Neural cell (in vitro differentiated cells): ENCODE data around the gene CSPG4. TPM values are rescaled to one million over a fixed set of nuclear protein-coding genes. Genes with fewer than 3 reads are reported as not detected.
"Not testable (repeated sequence)": the region's sequence is repeated elsewhere in the genome, so short reads cannot be mapped to it uniquely, and the experiment has no call there.

Source experiments
- H2AFZ ChIP-seq: fragments of 200-600, 300-800 bp; sonication (generic), shearing (Covaris generic); 2 replicates; pipeline ENCODE4 v1.6.0; 2014; ENCODE audit warnings: low read depth, mild to moderate bottlenecking, antibody characterized with exemption, low read length, moderate library complexity
- H3F3A ChIP-seq: fragments of 200-600 bp; shearing (Covaris generic); 2 replicates; pipeline ENCODE4 v1.6.1; 2016; ENCODE audit warnings: mild to moderate bottlenecking, moderate library complexity, mixed read lengths, antibody characterized with exemption, low read length; ENCODE audit not compliant: insufficient read depth, poor library complexity, severe bottlenecking
- H3K27ac ChIP-seq: fragments of 200-600, 300-800 bp; sonication (generic), shearing (Covaris generic); 2 replicates; pipeline ENCODE4 v1.5.1; 2014; ENCODE audit warnings: mild to moderate bottlenecking, low read length, moderate library complexity
- H3K27me3 ChIP-seq: fragments of 300-800, 200-600 bp; sonication (generic), shearing (Covaris generic); 2 replicates; pipeline ENCODE4 v1.6.0; 2014; ENCODE audit warnings: mild to moderate bottlenecking, low read depth, low read length, moderate library complexity; ENCODE audit not compliant: insufficient read depth
- H3K36me3 ChIP-seq: fragments of 300-800, 200-600 bp; sonication (generic), shearing (Covaris generic); 2 replicates; pipeline ENCODE4 v1.5.1; 2014; ENCODE audit warnings: mild to moderate bottlenecking, antibody characterized with exemption, low read length, moderate library complexity; ENCODE audit not compliant: insufficient read depth
- H3K4me2 ChIP-seq: fragments of 300-800, 200-600 bp; sonication (generic), shearing (Covaris generic); 2 replicates; pipeline ENCODE4 v1.6.0; 2014; ENCODE audit warnings: mild to moderate bottlenecking, low read length
- H3K4me3 ChIP-seq: fragments of 300-800, 200-600 bp; sonication (generic), shearing (Covaris generic); 2 replicates; pipeline ENCODE4 v1.5.1; 2014; ENCODE audit warnings: mild to moderate bottlenecking, low read length, moderate library complexity
- H3K79me2 ChIP-seq: fragments of 200-600 bp; shearing (Covaris generic); replicated peaks from 2 replicates; pipeline ENCODE4 v1.6.0; 2014; ENCODE audit warnings: mild to moderate bottlenecking, low read length, moderate library complexity; ENCODE audit not compliant: insufficient read depth
- H3K9ac ChIP-seq: fragments of 300-800, 200-600 bp; sonication (generic), shearing (Covaris generic); 2 replicates; pipeline ENCODE4 v1.6.1; 2016; ENCODE audit warnings: mild to moderate bottlenecking, low read length, mixed read lengths
- H3K9me2 ChIP-seq: fragments of 200-600 bp; shearing (Covaris generic); 2 replicates; pipeline ENCODE4 v1.6.1; 2016; ENCODE audit warnings: mild to moderate bottlenecking, low read length, mixed read lengths; ENCODE audit not compliant: insufficient read depth
- H3K9me3 ChIP-seq: fragments of 200-600, 300-800 bp; sonication (generic), shearing (Covaris generic); 2 replicates; pipeline ENCODE4 v1.6.1; 2016; ENCODE audit warnings: mild to moderate bottlenecking, mixed run types, low read length, moderate library complexity, mixed read lengths
- H4K20me1 ChIP-seq: fragments of 200-600 bp; shearing (Covaris generic); 2 replicates; pipeline ENCODE4 v1.6.1; 2016; ENCODE audit warnings: mild to moderate bottlenecking, mixed run types; ENCODE audit not compliant: insufficient read depth
- CTCF ChIP-seq: fragments of 450-650 bp; IDR thresholded peaks from 2 replicates; pipeline ENCODE4 v1.5.1; 2014; ENCODE audit warnings: antibody characterized with exemption, mild to moderate bottlenecking, moderate library complexity; ENCODE audit not compliant: poor library complexity, severe bottlenecking
- EP300 ChIP-seq: fragments of 450-650 bp; conservative IDR thresholded peaks from 2 replicates; pipeline ENCODE4 v1.6.1; 2014; ENCODE audit warnings: antibody characterized with exemption, mild to moderate bottlenecking, moderate library complexity; ENCODE audit not compliant: poor library complexity, severe bottlenecking
- EZH2 ChIP-seq: fragments of 200-600, 300-800 bp; shearing (Covaris generic), sonication (generic); IDR thresholded peaks from 2 replicates; pipeline ENCODE4 v1.6.1; 2014; ENCODE audit warnings: antibody characterized with exemption, low read length, borderline replicate concordance, mild to moderate bottlenecking; ENCODE audit not compliant: insufficient read depth, poor library complexity, severe bottlenecking
- MXI1 ChIP-seq: fragments of 450-650 bp; conservative IDR thresholded peaks from 2 replicates; pipeline ENCODE4 v1.6.1; 2014; ENCODE audit warnings: antibody characterized with exemption, mild to moderate bottlenecking; ENCODE audit not compliant: poor library complexity, severe bottlenecking
- POLR2AphosphoS5 ChIP-seq: IDR thresholded peaks from 2 replicates; pipeline ENCODE4 v1.6.1; 2012
- RAD21 ChIP-seq: fragments of 450-650 bp; conservative IDR thresholded peaks from 2 replicates; pipeline ENCODE4 v1.6.1; 2014; ENCODE audit warnings: antibody characterized with exemption, mild to moderate bottlenecking, moderate library complexity
- SMC3 ChIP-seq: fragments of 450-650 bp; conservative IDR thresholded peaks from 2 replicates; pipeline ENCODE4 v1.6.1; 2014; ENCODE audit warnings: antibody characterized with exemption, mild to moderate bottlenecking, moderate library complexity; ENCODE audit not compliant: poor library complexity
- TAF1 ChIP-seq: IDR thresholded peaks from 2 replicates; pipeline ENCODE4 v1.6.1; 2012; ENCODE audit warnings: low read depth
- polyA plus RNA-seq: library from polyadenylated mRNA; depleted of rRNA; stranded (reverse); fragments of >200 nt; gene quantifications from 2 replicates; pipeline ENCODE4 v1.2.3, GENCODE V29; 2014
- TF ChIP-seq, protein P1 (sequence below): IDR thresholded peaks from 2 replicates; pipeline ENCODE4 v1.6.1; 2012; ENCODE audit warnings: borderline replicate concordance

Gene CSPG4
- polyA plus RNA-seq, 1 donor from 2014 or later = not detected

DNA sequence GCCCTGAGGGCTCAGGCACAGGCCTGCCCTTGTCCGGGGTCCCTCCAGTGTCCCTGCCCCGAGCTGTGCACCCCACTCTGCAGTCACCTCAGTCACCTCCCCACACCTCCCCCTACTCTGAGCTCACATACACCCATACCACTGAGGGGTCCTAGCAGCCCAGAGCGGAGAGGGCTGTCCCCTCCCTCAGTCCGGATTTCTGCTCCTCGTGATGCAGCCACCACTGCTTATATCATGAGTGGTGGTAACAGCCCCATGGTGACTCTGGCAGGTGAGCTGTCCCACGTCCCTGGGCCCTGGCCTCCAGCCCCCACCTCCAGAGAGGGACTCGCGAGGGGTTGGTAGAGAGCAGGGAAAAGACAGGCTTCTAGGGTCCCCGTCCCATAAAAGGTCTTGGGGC is 8.0 kb downstream of the CSPG4 start:
- Histone ChIP-seq H3K27me3 (no peaks in the 10 kb centered on the region), H3F3A (no peaks in the 10 kb centered on the region), H2AFZ (no peak overlapping the region), H3K79me2 (no peaks in the 10 kb centered on the region), H3K9me2 (no peaks in the 10 kb centered on the region), H3K36me3 (no peaks in the 10 kb centered on the region), H3K9me3 (no peaks in the 10 kb centered on the region), H3K4me3 (no peak overlapping the region), H4K20me1 (no peaks in the 10 kb centered on the region), H3K27ac (no peak overlapping the region), H3K9ac (no peak overlapping the region), H3K4me2 (no peak overlapping the region)
- TF ChIP-seq RAD21 = no peak
- TF ChIP-seq TAF1 = no peak
- TF ChIP-seq CTCF = no peak
- no peak for TF ChIP-seq EP300
- TF ChIP-seq MXI1 = no peak
- TF ChIP-seq, protein P1, sequence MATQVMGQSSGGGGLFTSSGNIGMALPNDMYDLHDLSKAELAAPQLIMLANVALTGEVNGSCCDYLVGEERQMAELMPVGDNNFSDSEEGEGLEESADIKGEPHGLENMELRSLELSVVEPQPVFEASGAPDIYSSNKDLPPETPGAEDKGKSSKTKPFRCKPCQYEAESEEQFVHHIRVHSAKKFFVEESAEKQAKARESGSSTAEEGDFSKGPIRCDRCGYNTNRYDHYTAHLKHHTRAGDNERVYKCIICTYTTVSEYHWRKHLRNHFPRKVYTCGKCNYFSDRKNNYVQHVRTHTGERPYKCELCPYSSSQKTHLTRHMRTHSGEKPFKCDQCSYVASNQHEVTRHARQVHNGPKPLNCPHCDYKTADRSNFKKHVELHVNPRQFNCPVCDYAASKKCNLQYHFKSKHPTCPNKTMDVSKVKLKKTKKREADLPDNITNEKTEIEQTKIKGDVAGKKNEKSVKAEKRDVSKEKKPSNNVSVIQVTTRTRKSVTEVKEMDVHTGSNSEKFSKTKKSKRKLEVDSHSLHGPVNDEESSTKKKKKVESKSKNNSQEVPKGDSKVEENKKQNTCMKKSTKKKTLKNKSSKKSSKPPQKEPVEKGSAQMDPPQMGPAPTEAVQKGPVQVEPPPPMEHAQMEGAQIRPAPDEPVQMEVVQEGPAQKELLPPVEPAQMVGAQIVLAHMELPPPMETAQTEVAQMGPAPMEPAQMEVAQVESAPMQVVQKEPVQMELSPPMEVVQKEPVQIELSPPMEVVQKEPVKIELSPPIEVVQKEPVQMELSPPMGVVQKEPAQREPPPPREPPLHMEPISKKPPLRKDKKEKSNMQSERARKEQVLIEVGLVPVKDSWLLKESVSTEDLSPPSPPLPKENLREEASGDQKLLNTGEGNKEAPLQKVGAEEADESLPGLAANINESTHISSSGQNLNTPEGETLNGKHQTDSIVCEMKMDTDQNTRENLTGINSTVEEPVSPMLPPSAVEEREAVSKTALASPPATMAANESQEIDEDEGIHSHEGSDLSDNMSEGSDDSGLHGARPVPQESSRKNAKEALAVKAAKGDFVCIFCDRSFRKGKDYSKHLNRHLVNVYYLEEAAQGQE = no peak
- no peak for TF ChIP-seq EZH2
- no peak for TF ChIP-seq POLR2AphosphoS5

- TF ChIP-seq TAF1 (no peak), POLR2AphosphoS5 (no peak), SMC3 (no peak), MXI1 (no peak), EP300 (no peak), EZH2 (no peak), CTCF (no peak), RAD21 (no peak)
- TF ChIP-seq, protein P1 = no peak
- Histone ChIP-seq H3K4me2 (no peak overlapping the region), H3K27me3 (no peaks in the 10 kb centered on the region), H4K20me1 (no peaks in the 10 kb centered on the region), H3K79me2 (no peaks in the 10 kb centered on the region), H3K27ac (no peak overlapping the region), H3K9ac (no peak overlapping the region), H3K9me3 (no peaks in the 10 kb centered on the region), H3K9me2 (no peaks in the 10 kb centered on the region), H2AFZ (no peak overlapping the region), H3K36me3 (no peaks in the 10 kb centered on the region), H3K4me3 (no peak overlapping the region), H3F3A (no peaks in the 10 kb centered on the region)
Measured at GRCh38 chr15:75704263-75704615, 8.4 kb downstream of the CSPG4 start.

- not testable (repeated sequence) for H3K9me3 ChIP-seq, H3K27ac ChIP-seq, H2AFZ ChIP-seq, H4K20me1 ChIP-seq, H3K4me3 ChIP-seq, H3K4me2 ChIP-seq, H3K27me3 ChIP-seq, H3K36me3 ChIP-seq, H3K9me2 ChIP-seq, H3K9ac ChIP-seq, H3K79me2 ChIP-seq, H3F3A ChIP-seq
Measured at GRCh38 chr15:75703440-75704262, 9.0 kb downstream of the CSPG4 start.
